CD4-positive, alpha-beta memory T cell (primary cell): ENCODE data around the gene TM7SF2. TPM values are rescaled to one million over a fixed set of nuclear protein-coding genes. Genes with fewer than 3 reads are reported as not detected.

ENCODE experiments used
- CTCF ChIA-PET: fragments of 350-600 bp; sonication (Branson Sonifier 250); formaldehyde crosslinking; loops from one replicate; lab custom pipeline; 2021; ENCODE audit warnings: inconsistent platforms; ENCODE audit not compliant: partially characterized antibody; lab: Charles Lee
- POLR2A ChIA-PET: fragments of 350-600 bp; sonication (Branson Sonifier 250); formaldehyde crosslinking; loops from one replicate; lab custom pipeline; 2021; ENCODE audit not compliant: partially characterized antibody; lab: Charles Lee
- DNase-seq, 5 donors: peaks; one replicate each; pipeline versions ENCODE4 v3.0.0 to v3.0.0-alpha.2; 2020 to 2022; ENCODE audit warnings: mixed read lengths in 1 of 5
- H3K27ac ChIP-seq: one replicate; pipeline ENCODE4 v1.7.0; 2013; ENCODE audit warnings: low read depth, low read length
- H3K27me3 ChIP-seq: 2 replicates; pipeline ENCODE4 v1.7.0; 2013; ENCODE audit warnings: mild to moderate bottlenecking, low read length, moderate library complexity; ENCODE audit not compliant: insufficient read depth
- H3K36me3 ChIP-seq: 2 replicates; pipeline ENCODE4 v1.7.0; 2013; ENCODE audit warnings: mild to moderate bottlenecking, low read length, moderate library complexity; ENCODE audit not compliant: insufficient read depth
- H3K4me1 ChIP-seq: 2 replicates; pipeline ENCODE4 v1.7.0; 2013; ENCODE audit warnings: mild to moderate bottlenecking, low read length, moderate library complexity; ENCODE audit not compliant: insufficient read depth
- H3K4me3 ChIP-seq, 2 donors: one replicate each; pipeline ENCODE4 v1.7.0; 2013; ENCODE audit warnings: low read length in 2 of 2, mild to moderate bottlenecking in 1 of 2
- H3K9me3 ChIP-seq, 2 donors: one replicate each; pipeline ENCODE4 v1.7.0; 2013; ENCODE audit warnings: low read length in 2 of 2, control low read depth in 1 of 2; ENCODE audit not compliant: control insufficient read depth in 1 of 2
- H3K27ac Mint-ChIP-seq, 7 donors: one replicate each; pipeline ENCODE4 v1.8.0; 2020 to 2021; ENCODE audit warnings: mixed read lengths in 7 of 7, mild to moderate bottlenecking in 6 of 7, inconsistent platforms in 3 of 7, moderate library complexity in 3 of 7
- H3K27me3 Mint-ChIP-seq, 2 donors: one replicate each; pipeline ENCODE4 v1.8.0; 2020 to 2021; ENCODE audit warnings: mixed read lengths in 2 of 2
- H3K36me3 Mint-ChIP-seq, 2 donors: one replicate each; pipeline ENCODE4 v1.8.0; 2020 to 2021; ENCODE audit warnings: mixed read lengths in 2 of 2, inconsistent platforms in 1 of 2, mild to moderate bottlenecking in 1 of 2
- H3K4me1 Mint-ChIP-seq, 4 donors: one replicate each; pipeline ENCODE4 v1.8.0; 2020 to 2021; ENCODE audit warnings: mixed read lengths in 4 of 4, mild to moderate bottlenecking in 1 of 4
- H3K4me3 Mint-ChIP-seq, 8 donors: one replicate each; pipeline ENCODE4 v1.8.0; 2020 to 2021; ENCODE audit warnings: mixed read lengths in 8 of 8, mild to moderate bottlenecking in 7 of 8, moderate library complexity in 6 of 8, inconsistent platforms in 3 of 8
- H3K9me3 Mint-ChIP-seq, 8 donors: one replicate each; pipeline ENCODE4 v1.8.0; 2020 to 2021; ENCODE audit warnings: mixed read lengths in 8 of 8, mild to moderate bottlenecking in 5 of 8, inconsistent platforms in 3 of 8, moderate library complexity in 1 of 8
- intact Hi-C: fragments of 100-400 bp; cut with micrococcal nuclease; formaldehyde crosslinking; loops from one replicate; pipeline ENCODE4 v1.15.1; 2023
- polyA plus RNA-seq, 2 donors: library from polyadenylated mRNA; unstranded; fragments of 300-500 nt; fragmentation: Illumina TruSeq; gene quantifications; one replicate each; pipeline ENCODE4 v1.2.3, GENCODE V29; 2021
- total RNA-seq, 2 experiments: library from RNA; stranded (reverse); gene quantifications; one replicate each; pipeline ENCODE4 v1.2.3, GENCODE V29; 2021

Gene TM7SF2
- total and polyA plus RNA-seq, 4 experiments from 2014 or later, result 9.1 to 27.2 (median 17.2) TPM

- POLR2A ChIA-PET, result interaction anchor here (11.5 kb wide), 1 partner anchor 7 kb away, joined by 251 read pairs; the partner anchor contains the start of gene SYVN1
- peak overlapping the region in 2 of 7 donors; percentile 36 to 58 for H3K27ac Mint-ChIP-seq
Measured at GRCh38 chr11:65126624-65127274, 15.1 kb downstream of the TM7SF2 start.

GRCh38 chr11:65127473-65128181 is 16.0 kb downstream of the TM7SF2 start:
- peaks cover 17 to 68% of the 10 kb centered on the region in 2 donors for H3K36me3 Mint-ChIP-seq
- no peaks in the 10 kb centered on the region for H3K27me3 ChIP-seq
- peaks cover 20% of the 10 kb centered on the region for H3K4me1 ChIP-seq
- H3K27ac ChIP-seq, result no peak overlapping the region
- DNase-seq, result no peak
- H3K4me1 Mint-ChIP-seq, result peaks cover 4 to 26% (median 10%) of the 10 kb centered on the region in 4 donors
- H3K27ac Mint-ChIP-seq, result peak overlapping the region in 2 of 7 donors; percentile 23 to 58
- CTCF ChIA-PET, result no interaction called here
- H3K9me3 Mint-ChIP-seq, result peaks cover 0 to 6% (median 0%) of the 10 kb centered on the region in 8 donors
- H3K27me3 Mint-ChIP-seq, result no peaks in the 10 kb centered on the region
- H3K4me3 ChIP-seq, result no peak overlapping the region
- peaks cover 82% of the 10 kb centered on the region for H3K36me3 ChIP-seq
- H3K9me3 ChIP-seq, result no peaks in the 10 kb centered on the region
- no peak overlapping the region for H3K4me3 Mint-ChIP-seq
- intact Hi-C loops, result no loop called here
- POLR2A ChIA-PET, result interaction anchor here (2.5 kb wide), 1 partner anchor 10 kb away, joined by 21 read pairs; the partner anchor contains the start of gene ZNHIT2

More at GRCh38 chr11:65126624-65127274, 15.1 kb downstream of the TM7SF2 start:
- Mint-ChIP-seq H3K9me3 (peaks cover 0 to 6% (median 0%) of the 10 kb centered on the region in 8 donors), H3K36me3 (peaks cover 23 to 71% of the 10 kb centered on the region in 2 donors), H3K4me3 (peak overlapping the region in 1 of 8 donors; percentile 35), H3K4me1 (peaks cover 8 to 26% (median 16%) of the 10 kb centered on the region in 4 donors), H3K27me3 (no peaks in the 10 kb centered on the region)
- intact Hi-C loops, result no loop called here
- DNase-seq, result no peak
- Histone ChIP-seq H3K4me1 (peaks cover 15% of the 10 kb centered on the region), H3K36me3 (peaks cover 73% of the 10 kb centered on the region), H3K27me3 (no peaks in the 10 kb centered on the region), H3K9me3 (no peaks in the 10 kb centered on the region), H3K4me3 (no peak overlapping the region), H3K27ac (no peak overlapping the region)
- CTCF ChIA-PET, result no interaction called here

- Mint-ChIP-seq H3K4me3 (no peak overlapping the region), H3K9me3 (peaks cover 0 to 6% (median 0%) of the 10 kb centered on the region in 8 donors), H3K4me1 (peaks cover 9 to 26% (median 13%) of the 10 kb centered on the region in 4 donors), H3K27me3 (no peaks in the 10 kb centered on the region), H3K36me3 (peaks cover 17 to 75% of the 10 kb centered on the region in 2 donors), H3K27ac (peak overlapping the region in 2 of 7 donors; percentile 36 to 58)
- intact Hi-C loops, result no loop called here
- H3K4me1 ChIP-seq, result peaks cover 20% of the 10 kb centered on the region
- H3K9me3 ChIP-seq, result no peaks in the 10 kb centered on the region
- no peak overlapping the region for H3K4me3 ChIP-seq
- no peak overlapping the region for H3K27ac ChIP-seq
- H3K27me3 ChIP-seq, result no peaks in the 10 kb centered on the region
- CTCF ChIA-PET, result no interaction called here
- POLR2A ChIA-PET, result interaction anchor here (1.0 to 2.5 kb wide), 4 partner anchors 9 to 317 kb away, joined by 3 to 21 read pairs (median 4); partner anchors contain the start of genes MEN1 and ZNHIT2
- DNase-seq, result no peak
- peaks cover 84% of the 10 kb centered on the region for H3K36me3 ChIP-seq
Measured at GRCh38 chr11:65128182-65129145, 16.8 kb downstream of the TM7SF2 start.

- no peak overlapping the region for H3K27ac ChIP-seq
- no peak for DNase-seq
- H3K4me3 Mint-ChIP-seq, result no peak overlapping the region
- peaks cover 17 to 77% of the 10 kb centered on the region in 2 donors for H3K36me3 Mint-ChIP-seq
- H3K4me1 ChIP-seq, result peaks cover 18% of the 10 kb centered on the region
- H3K27me3 ChIP-seq, result no peaks in the 10 kb centered on the region
- CTCF ChIA-PET, result no interaction called here
- H3K27ac Mint-ChIP-seq, result no peak overlapping the region
- peaks cover 0 to 6% (median 0%) of the 10 kb centered on the region in 8 donors for H3K9me3 Mint-ChIP-seq
- no peaks in the 10 kb centered on the region for H3K27me3 Mint-ChIP-seq
- intact Hi-C loops, result loop anchor here (10.0 kb wide), 1 partner anchor 725 kb away; the partner anchor contains the start of gene CFL1
- H3K4me1 Mint-ChIP-seq, result peaks cover 7 to 23% (median 16%) of the 10 kb centered on the region in 4 donors
- POLR2A ChIA-PET, result interaction anchor here (1.0 to 7.5 kb wide), 4 partner anchors 9 to 319 kb away, joined by 3 to 251 read pairs (median 12); partner anchors contain the start of genes FAU, MEN1, MRPL49 and ZNHIT2
- H3K9me3 ChIP-seq, result no peaks in the 10 kb centered on the region
- no peak overlapping the region for H3K4me3 ChIP-seq
- peaks cover 77% of the 10 kb centered on the region for H3K36me3 ChIP-seq
Measured at GRCh38 chr11:65129649-65130441, 18.2 kb downstream of the TM7SF2 start.

GRCh38 chr11:65130631-65131416 is 19.2 kb downstream of the TM7SF2 start:
- H3K36me3 ChIP-seq, result peaks cover 67% of the 10 kb centered on the region
- Mint-ChIP-seq H3K4me3 (peak overlapping the region in 2 of 8 donors; percentile 39 to 42), H3K36me3 (peaks cover 17 to 76% of the 10 kb centered on the region in 2 donors), H3K9me3 (peaks cover 0 to 6% (median 0%) of the 10 kb centered on the region in 8 donors), H3K27ac (peak overlapping the region in 5 of 7 donors; percentile 29 to 71 (median 46)), H3K27me3 (no peaks in the 10 kb centered on the region), H3K4me1 (peaks cover 12 to 32% (median 23%) of the 10 kb centered on the region in 4 donors)
- ChIA-PET CTCF (interaction anchor here (1.2 to 1.9 kb wide), 2 partner anchors 9 to 20 kb away, joined by 4 to 6 read pairs; partner anchors contain the start of genes FAU and MRPL49), POLR2A (interaction anchor here (0.7 to 7.5 kb wide), 3 partner anchors 10 to 20 kb away, joined by 3 to 251 read pairs (median 5); partner anchors contain the start of genes FAU, MRPL49, TM7SF2 and ZNHIT2)
- intact Hi-C loops, result loop anchor here (10.0 kb wide), 1 partner anchor 724 kb away; the partner anchor contains the start of gene CFL1
- H3K9me3 ChIP-seq, result no peaks in the 10 kb centered on the region
- DNase-seq, result no peak
- no peak overlapping the region for H3K4me3 ChIP-seq
- H3K27ac ChIP-seq, result no peak overlapping the region
- H3K4me1 ChIP-seq, result peaks cover 25% of the 10 kb centered on the region
- H3K27me3 ChIP-seq, result no peaks in the 10 kb centered on the region
